Retinal pigment epithelial cell (primary cell): ENCODE data around the gene GABRD.

Source experiments
- DNase-seq: peaks from one replicate; pipeline ENCODE4 v3.0.0-alpha.2; 2010; ENCODE audit warnings: low read depth
- H3K4me3 ChIP-seq: 2 replicates; pipeline ENCODE4 v1.5.1; 2011; ENCODE audit warnings: mild to moderate bottlenecking, low read length, control low read depth, moderate library complexity
- TF ChIP-seq, protein P1 (sequence below): conservative IDR thresholded peaks from 2 replicates; pipeline ENCODE4 v1.5.1; 2011; ENCODE audit warnings: low read depth, low read length, control low read depth, inconsistent platforms

GABRD gene

DNA sequence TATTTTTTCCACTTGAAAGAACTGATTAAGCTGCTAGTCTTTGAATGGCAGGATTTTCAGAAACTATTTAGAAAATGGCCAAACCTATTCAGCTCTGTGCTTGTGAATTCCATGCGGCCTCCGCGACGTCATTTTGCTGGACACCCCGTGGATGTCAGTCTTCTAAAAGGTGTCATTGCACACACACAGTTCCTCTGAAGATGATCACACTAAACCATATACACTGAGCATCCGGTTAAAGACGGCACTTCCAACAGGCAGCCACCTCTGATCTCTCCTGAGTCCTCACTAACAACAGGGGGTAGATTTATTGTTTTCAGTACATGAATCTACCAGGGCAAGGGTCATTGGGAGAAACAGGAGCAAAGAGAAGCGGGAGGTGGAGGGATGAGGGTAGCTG lies 24.6 kb upstream of the GABRD start:
- TF ChIP-seq, protein P1, sequence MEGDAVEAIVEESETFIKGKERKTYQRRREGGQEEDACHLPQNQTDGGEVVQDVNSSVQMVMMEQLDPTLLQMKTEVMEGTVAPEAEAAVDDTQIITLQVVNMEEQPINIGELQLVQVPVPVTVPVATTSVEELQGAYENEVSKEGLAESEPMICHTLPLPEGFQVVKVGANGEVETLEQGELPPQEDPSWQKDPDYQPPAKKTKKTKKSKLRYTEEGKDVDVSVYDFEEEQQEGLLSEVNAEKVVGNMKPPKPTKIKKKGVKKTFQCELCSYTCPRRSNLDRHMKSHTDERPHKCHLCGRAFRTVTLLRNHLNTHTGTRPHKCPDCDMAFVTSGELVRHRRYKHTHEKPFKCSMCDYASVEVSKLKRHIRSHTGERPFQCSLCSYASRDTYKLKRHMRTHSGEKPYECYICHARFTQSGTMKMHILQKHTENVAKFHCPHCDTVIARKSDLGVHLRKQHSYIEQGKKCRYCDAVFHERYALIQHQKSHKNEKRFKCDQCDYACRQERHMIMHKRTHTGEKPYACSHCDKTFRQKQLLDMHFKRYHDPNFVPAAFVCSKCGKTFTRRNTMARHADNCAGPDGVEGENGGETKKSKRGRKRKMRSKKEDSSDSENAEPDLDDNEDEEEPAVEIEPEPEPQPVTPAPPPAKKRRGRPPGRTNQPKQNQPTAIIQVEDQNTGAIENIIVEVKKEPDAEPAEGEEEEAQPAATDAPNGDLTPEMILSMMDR = no peak
- DNase-seq = no peak
- no peak overlapping the region for H3K4me3 ChIP-seq

GRCh38 chr1:1996207-1996651 lies 22.9 kb upstream of the GABRD start:
- TF ChIP-seq, protein P1 = no peak
- no peak overlapping the region for H3K4me3 ChIP-seq
- no peak for DNase-seq

- H3K4me3 ChIP-seq = no peak overlapping the region
- DNase-seq = no peak
- TF ChIP-seq, protein P1 = no peak
Observed at GRCh38 chr1:1997576-1997975, 21.6 kb upstream of the GABRD start.

DNA sequence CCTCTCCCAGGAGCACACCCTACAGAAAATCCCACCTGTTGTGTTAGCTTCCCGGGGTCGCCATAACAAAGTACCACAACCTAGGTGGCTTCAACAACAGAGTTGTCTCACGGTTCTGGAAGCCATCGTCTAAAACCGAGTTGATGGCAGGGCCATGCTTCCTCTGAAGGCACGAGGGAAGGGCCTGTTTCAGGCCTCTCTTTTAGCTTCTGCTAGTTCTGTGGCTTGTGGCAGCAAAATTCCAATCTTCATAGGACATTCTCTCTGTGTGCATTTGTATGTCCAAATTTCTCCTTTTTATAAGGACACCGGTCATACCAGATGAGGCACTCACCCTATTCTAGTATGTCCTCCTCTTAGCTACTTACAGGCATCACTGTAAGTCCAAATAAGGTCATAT lies 18.7 kb upstream of the GABRD start:
- no peak for DNase-seq
- H3K4me3 ChIP-seq = no peak overlapping the region
- TF ChIP-seq, protein P1 = no peak

DNA sequence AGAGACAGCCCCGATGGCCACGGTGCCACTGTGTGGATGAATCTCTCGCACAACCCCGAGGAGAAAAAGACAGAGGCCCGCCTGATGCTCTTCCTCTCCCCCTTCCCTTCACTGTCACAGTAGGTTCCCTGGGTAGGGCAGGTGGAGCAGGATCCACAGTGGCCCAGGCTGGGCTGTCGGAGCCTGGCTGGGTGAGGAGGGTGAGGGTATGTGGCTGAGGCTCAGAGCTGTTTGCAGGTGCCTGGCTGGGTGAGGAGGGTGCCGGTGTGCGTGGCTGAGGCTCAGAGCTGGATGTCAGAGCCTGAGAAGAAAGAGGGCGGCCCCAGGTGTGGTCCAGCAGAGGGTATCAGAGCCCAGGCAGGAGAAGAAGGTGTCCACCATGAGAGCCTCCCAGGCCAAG lies 18.3 kb upstream of the GABRD start:
- no peak overlapping the region for H3K4me3 ChIP-seq
- no peak for DNase-seq
- TF ChIP-seq, protein P1 = no peak

- no peak for DNase-seq
- TF ChIP-seq, protein P1 = no peak
- no peak overlapping the region for H3K4me3 ChIP-seq
Observed at GRCh38 chr1:2001773-2002411, 17.3 kb upstream of the GABRD start.

DNA sequence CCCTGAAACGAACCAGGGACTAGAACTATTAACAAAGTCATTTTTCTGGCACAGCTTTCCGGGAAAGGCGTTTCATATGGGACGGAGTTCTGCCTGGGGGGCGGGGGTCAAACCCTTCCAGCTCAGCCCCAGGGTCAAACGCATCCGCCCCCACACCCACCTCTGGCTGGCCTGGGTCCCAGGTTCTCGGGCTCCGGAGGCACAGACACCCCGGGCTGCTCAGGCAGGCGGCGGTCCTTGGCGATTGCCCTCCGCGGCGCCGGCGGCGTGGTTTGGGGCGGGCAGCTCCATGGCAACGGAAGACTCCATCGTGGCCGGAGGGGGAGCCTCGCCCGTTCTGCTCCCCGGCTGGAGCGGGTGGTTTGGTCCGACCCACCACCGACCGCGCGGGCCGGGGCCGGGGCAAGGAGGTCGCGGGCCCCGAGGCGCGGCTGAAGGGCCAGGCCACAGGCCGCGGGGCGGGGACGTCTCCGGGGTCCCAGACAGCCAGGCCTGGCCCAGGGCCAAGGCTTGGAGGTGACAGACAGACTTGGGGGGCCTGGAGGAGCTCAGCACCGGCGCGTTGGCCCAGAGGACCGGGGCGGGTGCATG lies 15.5 kb upstream of the GABRD start, which contains the start of gene CFAP74:
TSS of gene CFAP74 (minus strand) at position 246 of the 591 bp plus-strand sequence. CDS start 12,830 bp downstream, outside the sequence.
- no peak for DNase-seq
- TF ChIP-seq, protein P1 = no peak
- H3K4me3 ChIP-seq = peak within 1 kb of the TSS; percentile 40
